Bronchial epithelial cell (primary cell): ENCODE measurements around the gene LRMDA. TPM values are rescaled to one million over a fixed set of nuclear protein-coding genes. Genes with fewer than 3 reads are reported as not detected.

Experiments used
- DNase-seq: peaks from one replicate; pipeline ENCODE4 v3.0.0-alpha.2; 2010; ENCODE audit warnings: low read depth
- FAIRE-seq: peaks from 2 replicates; lab custom pipeline; 2011; peaks lifted over from hg19 to GRCh38; lab: Jason Lieb, UNC
- H3K27me3 ChIP-seq: 2 replicates; pipeline ENCODE4 v1.5.1; 2011; ENCODE audit warnings: low read length; ENCODE audit not compliant: control insufficient read depth, insufficient read depth
- H3K36me3 ChIP-seq: 2 replicates; pipeline ENCODE4 v1.5.1; 2011; ENCODE audit warnings: low read length; ENCODE audit not compliant: control insufficient read depth, insufficient read depth
- H3K4me3 ChIP-seq: 2 replicates; pipeline ENCODE4 v1.5.1; 2011; ENCODE audit warnings: mild to moderate bottlenecking, low read depth, low read length, control low read depth
- total RNA-seq: library from RNA; depleted of rRNA; stranded (reverse); fragments of >200 nt; gene quantifications from 2 replicates; pipeline ENCODE4 v1.2.1, GENCODE V29; 2014
- TF ChIP-seq, protein P1 (sequence below): IDR thresholded peaks from 2 replicates; pipeline ENCODE4 v1.5.1; 2011; ENCODE audit warnings: mild to moderate bottlenecking, moderate library complexity, low read length, control low read depth, inconsistent platforms; ENCODE audit not compliant: insufficient read depth, severe bottlenecking

LRMDA gene
- total RNA-seq, 1 donor from 2014 or later, result 1.6 TPM

DNA sequence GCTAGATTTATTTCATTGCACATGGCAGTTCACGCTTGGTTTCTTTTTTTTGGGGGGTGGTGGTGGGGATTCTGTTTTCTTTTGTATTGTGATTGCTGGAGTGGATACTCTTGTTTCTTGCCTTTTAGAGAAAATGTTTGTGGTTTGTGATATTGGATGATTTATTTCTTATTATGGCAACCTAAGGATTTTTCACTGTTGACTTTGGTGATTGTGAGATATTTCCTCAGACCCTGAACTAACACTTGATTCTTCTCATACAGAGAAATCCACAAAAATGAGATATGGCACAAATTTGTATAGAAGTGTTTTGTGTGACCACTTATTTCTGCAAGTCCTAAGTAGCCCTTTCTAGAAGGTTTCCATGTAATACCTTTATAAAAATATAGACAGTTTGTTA lies 871.1 kb downstream of the LRMDA start:
- FAIRE-seq (no peak), DNase-seq (no peak)
- TF ChIP-seq, protein P1, sequence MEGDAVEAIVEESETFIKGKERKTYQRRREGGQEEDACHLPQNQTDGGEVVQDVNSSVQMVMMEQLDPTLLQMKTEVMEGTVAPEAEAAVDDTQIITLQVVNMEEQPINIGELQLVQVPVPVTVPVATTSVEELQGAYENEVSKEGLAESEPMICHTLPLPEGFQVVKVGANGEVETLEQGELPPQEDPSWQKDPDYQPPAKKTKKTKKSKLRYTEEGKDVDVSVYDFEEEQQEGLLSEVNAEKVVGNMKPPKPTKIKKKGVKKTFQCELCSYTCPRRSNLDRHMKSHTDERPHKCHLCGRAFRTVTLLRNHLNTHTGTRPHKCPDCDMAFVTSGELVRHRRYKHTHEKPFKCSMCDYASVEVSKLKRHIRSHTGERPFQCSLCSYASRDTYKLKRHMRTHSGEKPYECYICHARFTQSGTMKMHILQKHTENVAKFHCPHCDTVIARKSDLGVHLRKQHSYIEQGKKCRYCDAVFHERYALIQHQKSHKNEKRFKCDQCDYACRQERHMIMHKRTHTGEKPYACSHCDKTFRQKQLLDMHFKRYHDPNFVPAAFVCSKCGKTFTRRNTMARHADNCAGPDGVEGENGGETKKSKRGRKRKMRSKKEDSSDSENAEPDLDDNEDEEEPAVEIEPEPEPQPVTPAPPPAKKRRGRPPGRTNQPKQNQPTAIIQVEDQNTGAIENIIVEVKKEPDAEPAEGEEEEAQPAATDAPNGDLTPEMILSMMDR, result no peak

DNA sequence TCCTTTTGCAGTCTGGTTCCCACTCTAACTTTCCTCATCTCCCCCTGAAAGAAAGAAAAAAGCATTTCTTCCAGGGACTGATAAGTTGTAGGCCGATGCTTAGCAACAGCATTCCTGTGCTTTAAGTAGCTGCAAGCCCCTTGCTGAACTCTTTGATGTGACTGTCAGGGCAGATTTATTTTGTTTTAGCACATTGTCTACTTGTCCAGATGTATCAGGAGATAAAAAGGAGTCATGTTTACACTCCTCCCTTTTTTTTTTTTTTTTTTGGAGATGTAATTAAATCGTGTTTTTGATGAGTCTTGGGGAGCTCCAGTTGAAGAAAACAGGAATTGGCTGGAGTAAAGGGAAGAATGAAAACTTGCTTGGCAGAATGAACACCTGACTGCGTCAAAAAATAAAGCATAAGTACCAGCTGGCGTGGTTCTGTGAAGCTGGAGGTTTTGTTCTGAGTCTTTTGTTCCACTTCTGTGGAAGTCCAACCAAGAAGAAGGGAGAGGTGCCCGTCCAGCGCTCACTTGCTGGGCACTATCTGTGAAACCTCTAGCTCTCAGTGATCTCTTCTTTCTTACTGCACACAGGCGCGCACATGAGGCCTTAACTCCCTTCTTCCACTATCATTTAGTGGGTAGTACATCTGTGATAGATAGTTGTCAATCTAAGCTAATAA lies 871.7 kb downstream of the LRMDA start:
- TF ChIP-seq, protein P1, result no peak
- Histone ChIP-seq H3K36me3 (no peaks in the 10 kb centered on the region), H3K27me3 (no peaks in the 10 kb centered on the region), H3K4me3 (no peak overlapping the region)
- FAIRE-seq (no peak), DNase-seq (peak; percentile 53)

More for the DNA sequence above, 871.1 kb downstream of the LRMDA start:
- Histone ChIP-seq H3K36me3 (no peaks in the 10 kb centered on the region), H3K27me3 (no peaks in the 10 kb centered on the region), H3K4me3 (no peak overlapping the region)

DNA sequence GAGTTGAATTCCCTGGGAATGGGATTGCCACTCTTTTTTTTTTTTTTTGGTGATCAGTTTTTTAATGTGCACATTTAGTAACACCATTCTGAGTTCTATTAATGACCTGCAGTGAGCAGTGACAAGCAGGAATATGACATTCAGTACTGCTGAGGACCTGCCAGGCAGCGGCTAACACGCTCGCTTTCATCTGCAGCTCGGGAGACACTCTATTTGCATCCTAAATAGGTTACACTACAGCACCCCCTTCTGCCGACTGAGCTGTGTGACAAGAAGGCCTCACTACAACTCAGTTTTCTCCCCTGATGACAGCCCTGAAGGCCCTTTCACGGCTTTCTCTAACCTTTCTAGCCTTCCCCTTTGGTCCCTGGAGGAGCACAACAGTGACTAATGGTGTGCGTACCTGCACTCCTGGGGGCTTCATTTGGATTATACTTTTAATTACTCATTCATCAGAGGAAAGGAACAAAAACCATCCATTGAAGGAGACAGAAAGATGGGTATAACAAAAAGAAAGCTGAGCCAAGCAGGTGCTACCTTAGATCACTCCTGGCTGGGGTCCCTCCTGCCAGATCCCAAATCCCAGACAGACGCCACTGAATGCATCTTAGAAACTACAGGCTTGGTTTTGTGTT lies 872.4 kb downstream of the LRMDA start:
- Histone ChIP-seq H3K4me3 (no peak overlapping the region), H3K27me3 (no peaks in the 10 kb centered on the region), H3K36me3 (no peaks in the 10 kb centered on the region)
- TF ChIP-seq, protein P1, result peak; percentile 77
- peak; percentile 76 for DNase-seq
- FAIRE-seq, result no peak

DNA sequence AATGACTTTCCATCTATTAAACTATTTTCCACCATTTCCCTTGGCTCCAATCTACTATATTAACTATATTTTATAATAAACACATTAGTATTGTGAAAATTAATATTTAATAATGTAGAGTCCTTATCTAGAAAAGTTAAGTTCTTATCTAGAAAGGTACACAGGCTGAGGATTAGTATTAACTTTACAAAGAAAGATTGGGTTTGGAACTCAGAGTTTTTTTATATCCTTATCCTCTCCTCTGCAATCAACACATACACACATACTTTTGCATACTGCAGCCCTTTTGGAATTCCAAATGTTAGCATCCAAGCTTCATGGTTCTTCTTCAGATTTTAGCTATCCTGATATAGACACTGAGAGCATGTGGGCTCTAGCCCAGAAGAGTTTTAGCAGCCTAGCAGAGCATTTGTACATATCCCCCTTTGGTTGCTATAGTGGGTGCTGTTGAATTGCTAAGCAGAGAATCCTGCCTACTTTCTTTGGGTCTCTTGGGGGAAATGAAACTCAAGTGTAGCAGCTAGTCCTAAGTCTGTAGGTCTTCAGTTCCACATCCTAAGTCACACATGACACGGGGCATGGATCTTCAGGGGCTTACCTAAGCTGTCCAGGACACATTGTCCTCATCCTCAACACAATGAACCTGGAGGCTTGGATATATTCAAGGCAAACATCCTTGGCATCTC lies 874.6 kb downstream of the LRMDA start:
- Histone ChIP-seq H3K27me3 (no peaks in the 10 kb centered on the region), H3K4me3 (no peak overlapping the region), H3K36me3 (no peaks in the 10 kb centered on the region)
- FAIRE-seq, result no peak
- TF ChIP-seq, protein P1, result no peak
- no peak for DNase-seq

DNA sequence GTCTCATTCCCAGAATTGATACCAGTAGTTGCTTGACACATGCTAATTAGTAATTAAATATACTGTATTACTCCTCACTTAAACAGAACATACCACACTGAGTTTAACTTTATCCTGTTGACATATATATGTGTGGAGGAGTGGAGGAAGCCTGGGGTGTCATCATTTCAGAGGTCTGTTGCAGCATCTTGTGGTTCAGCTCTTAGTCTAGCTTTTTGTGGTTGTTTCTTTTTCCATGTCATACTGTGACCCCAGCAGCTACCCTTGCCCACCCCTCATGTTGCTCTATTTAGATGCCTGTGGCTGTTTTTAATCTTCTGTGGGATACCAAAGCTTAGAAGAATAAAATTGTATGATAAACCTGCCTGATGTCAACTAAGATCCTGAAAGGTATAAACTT lies 875.4 kb downstream of the LRMDA start:
- no peaks in the 10 kb centered on the region for H3K27me3 ChIP-seq
- no peak overlapping the region for H3K4me3 ChIP-seq
- DNase-seq (no peak), FAIRE-seq (no peak)
- TF ChIP-seq, protein P1, result no peak
- no peaks in the 10 kb centered on the region for H3K36me3 ChIP-seq
